GM19467 (cell line): Measurements from ENCODE around the gene COMMD3.

Experiments used
- ATAC-seq: cut with Tn5 transposase; IDR thresholded peaks from one replicate; pipeline ENCODE4 v1.9.1; 2021; ENCODE audit warnings: mild to moderate bottlenecking, moderate library complexity; ENCODE audit not compliant: unreplicated experiment

COMMD3 gene

GRCh38 chr10:22365644-22366434, 49.7 kb downstream of the COMMD3 start:
- no peak for ATAC-seq

- ATAC-seq: no peak
Observed at GRCh38 chr10:22366435-22366703, 50.2 kb downstream of the COMMD3 start.

GRCh38 chr10:22366771-22367170, 50.6 kb downstream of the COMMD3 start:
- no peak for ATAC-seq

GRCh38 chr10:22367471-22367870, 51.3 kb downstream of the COMMD3 start:
- no peak for ATAC-seq

GRCh38 chr10:22368402-22368801, 52.2 kb downstream of the COMMD3 start:
- no peak for ATAC-seq

- ATAC-seq: no peak
Observed at GRCh38 chr10:22368981-22369380, 52.8 kb downstream of the COMMD3 start.

GRCh38 chr10:22369434-22370072, 53.4 kb downstream of the COMMD3 start:
- no peak for ATAC-seq
